HG03354 (cell line): ENCODE data around the gene PSMG3.

ENCODE experiments used
- ATAC-seq: cut with Tn5 transposase; IDR thresholded peaks from one replicate; pipeline ENCODE4 v1.9.1; 2021; ENCODE audit warnings: mild to moderate bottlenecking; ENCODE audit not compliant: unreplicated experiment, poor library complexity, severe bottlenecking

PSMG3 gene

DNA sequence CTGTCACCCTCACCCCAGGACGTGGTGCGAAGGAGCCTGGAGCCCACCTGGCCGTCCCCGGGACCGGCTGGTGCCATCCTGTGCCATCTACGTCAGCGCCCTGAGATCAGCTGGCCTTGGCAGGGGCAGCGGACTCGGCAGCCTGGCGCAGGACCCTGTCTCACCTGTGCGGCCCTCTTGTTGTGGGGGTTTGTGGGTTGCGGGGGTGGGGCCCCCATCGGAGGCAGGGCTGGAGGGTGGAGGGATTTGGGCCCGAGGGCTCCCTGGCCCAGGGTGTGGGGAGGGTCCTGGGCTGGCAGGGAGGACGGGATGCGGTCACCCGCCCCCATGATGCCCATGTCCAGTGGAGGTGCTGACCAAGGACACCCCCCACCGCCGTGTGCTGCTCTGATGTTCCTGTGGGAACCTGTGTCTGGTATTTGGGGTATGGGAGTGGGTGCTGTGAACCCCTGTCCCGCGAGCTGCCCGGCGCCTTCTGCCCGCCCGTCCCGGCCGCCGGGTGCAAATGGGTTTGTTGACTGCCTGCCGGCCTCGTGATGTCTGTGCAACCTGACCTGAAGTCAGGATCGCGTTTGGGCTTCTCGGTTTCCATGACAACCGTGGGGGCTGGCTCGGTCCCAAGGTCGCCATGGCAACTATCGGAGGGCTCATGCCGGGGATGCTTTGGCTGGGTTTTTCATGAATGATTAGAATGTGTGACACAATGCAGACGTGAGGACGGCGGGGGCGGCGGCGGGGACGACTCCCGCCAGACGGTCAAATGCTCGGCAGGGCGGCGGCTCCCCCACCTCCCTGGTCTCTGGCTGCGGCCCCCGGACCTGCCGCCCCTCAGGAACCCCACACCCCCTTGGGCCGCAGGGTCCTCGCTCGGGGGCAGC lies 32.1 kb downstream of the PSMG3 start:
- no peak for ATAC-seq

DNA sequence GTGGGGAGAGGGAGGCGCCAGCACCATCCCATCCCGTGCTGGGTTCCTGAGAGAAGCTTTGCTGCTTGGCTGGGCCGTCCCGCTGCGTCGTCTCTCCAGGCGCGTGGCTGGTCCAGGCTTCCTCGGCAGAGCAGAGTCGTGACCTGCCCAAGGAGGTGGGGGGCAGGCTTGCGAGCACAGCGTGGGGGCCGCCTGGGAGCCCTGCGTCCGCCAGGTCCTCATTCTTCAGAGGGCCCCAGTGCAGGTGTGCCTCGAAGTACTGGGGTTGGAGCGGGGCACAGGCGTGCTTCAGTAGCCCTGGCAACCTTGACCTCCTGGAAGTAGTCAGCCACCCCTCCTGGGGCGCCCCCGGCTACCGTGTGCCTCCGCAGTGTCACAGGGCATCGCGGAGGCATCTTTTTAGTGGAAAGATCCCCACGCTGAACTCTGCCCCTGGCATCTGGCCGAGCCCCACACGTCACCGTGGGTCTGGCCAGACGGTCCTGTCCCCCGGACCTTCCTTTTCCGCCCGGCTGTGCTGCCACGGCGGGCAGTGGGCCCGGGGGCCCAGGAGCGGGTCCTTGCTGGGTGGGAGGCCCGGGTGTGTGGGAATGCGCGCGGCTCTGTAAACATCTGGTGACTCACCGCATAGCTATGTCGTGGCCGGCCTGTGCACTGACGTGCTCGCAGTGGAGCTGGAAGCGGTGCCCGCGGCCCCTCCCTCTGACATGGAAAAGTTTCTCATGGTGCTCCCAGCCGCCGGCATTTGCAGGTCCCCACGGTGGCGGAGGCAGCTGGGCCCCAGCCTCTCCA lies 32.9 kb downstream of the PSMG3 start:
- no peak for ATAC-seq

DNA sequence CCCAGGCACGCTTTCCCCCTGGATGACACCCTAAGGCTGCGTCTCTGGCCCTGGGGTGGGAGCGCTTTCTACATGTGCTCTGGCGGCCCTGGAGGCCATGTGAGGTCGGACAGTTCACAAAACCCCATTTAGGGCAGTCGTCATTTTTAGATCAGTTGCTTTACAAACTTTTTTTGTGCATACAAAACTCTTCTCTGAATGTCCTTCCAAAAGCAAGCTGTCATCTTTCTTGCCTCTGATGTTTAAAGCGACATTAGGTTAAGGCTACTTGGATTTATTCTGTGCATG lies 33.4 kb downstream of the PSMG3 start:
- no peak for ATAC-seq

DNA sequence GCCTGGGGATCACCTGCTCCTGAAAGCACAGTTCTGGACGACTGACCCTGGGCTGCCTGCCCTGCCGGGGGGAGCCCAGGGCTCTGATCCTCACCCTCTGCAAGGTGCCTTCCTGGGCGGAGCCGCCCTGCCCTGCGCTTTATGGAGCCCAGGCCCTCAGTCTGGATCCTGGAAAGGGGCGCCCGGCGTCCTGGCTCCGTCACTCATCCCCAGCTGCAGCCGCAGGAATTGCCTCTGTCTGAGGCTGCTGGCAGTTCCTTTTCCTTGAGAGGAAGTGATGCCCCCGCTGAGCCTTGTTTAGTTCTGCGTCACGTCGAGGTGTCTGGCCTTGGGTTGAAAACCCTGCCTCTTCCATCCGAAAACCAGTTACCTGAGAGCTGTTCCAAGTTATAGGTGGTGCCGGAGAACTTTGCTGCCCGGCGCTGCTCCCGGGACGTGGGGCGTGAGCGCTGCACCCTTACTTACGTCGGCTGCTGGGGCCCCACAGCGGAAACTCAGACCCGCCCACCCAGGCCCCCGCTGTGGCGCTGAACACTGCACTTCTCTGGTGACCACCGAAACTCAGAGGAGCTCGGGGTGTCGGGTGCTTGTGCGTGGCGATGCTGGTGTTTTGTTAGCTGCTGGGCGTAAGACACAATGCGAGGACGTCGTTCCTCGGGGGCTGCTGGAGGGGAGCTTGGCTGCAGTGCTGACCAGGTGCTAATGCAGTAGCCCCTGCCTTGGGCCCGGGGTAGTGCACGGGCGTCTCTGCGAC lies 34.0 kb downstream of the PSMG3 start:
- no peak for ATAC-seq

DNA sequence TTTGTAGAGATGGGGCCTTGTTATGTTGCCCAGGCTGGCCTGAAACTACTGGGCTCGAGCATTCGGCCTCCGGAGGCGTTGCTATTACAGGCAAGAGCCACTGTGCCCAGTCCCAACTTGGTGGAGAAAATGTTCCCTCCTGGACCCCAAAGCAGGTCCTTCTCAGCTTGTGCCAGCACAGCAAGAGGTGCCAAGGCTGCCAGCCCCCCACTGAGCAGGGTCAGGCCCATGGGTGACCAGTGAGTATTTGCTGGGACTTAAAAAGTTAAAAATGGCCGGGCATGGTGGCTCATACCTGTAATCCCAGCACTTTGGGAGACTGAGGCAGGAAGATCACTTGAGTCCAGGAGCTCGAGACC lies 34.8 kb downstream of the PSMG3 start:
- ATAC-seq, result no peak

DNA sequence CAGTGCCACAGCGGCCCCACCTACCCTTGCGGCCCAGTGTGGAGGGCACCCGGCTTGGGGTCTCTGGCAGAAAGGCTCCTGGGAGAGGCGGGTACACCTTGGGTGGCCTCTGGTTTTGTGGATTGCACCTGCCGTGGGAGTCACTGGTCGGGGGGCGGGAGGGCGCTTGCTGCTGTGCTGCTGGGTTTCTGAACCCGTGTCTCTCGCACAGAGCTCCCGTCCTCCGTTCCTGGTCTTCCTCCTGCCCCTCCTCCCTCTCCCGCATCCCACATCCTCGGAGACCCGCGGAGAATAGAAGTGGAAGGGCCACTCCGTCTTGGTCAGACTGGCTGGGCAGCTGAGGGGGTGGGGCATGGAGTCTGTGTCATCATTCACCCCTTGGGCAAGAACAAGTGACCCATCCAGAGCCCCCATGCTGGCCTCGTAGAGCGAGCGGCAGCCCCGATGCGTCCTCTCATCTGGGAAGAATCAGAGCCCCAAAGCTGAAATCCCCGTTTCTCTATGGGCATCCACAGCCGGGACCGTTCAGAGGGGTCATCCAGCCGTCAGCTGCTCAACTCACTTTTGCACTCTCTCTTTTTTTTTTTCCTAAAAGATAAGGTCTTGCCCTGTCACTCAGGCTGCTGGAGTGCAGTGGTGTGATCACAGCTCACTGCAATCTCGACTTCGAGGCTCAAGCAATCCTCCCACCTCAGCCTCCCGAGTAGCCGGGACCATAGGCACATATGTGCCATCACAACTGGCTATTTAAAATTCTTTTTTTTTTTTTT lies 35.3 kb downstream of the PSMG3 start:
- no peak for ATAC-seq

DNA sequence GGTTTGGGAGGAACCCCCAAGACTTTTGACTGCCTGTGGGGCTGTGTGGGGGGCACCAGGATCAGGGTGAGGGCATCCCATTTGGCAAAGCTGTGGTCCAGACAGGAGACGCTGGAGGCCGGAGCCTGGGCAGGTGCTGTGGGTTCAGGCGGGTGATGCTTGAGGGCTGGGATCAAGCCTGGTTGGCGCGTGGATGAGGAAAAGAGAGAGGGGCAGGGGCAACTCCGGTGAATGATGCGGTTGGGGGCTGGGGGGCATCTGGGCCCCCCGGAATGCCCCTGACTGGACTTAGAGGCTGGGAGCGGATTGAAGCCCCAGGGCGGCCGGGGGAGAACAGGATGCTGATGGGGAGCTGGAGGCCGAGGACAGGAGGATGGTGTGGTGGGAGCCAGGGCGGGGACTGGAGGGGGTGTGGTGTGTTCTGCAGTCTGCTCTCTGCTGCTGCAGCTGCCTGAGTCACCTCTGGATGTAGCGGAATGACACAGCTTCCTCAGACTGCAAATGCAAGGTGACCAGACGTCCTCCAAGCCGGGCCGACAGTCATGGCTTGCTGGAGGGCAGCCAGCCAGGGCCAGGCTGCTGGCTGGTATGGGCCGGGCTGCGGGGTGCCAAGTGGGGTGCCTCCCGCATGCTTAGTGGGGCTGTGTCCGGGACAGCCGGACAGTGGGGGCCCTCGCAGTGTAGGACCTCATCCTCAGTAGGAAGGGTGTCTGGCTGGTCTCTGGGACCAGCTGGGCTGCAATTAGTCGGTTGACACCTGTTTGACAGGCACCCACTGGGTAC lies 36.1 kb downstream of the PSMG3 start:
- no peak for ATAC-seq

DNA sequence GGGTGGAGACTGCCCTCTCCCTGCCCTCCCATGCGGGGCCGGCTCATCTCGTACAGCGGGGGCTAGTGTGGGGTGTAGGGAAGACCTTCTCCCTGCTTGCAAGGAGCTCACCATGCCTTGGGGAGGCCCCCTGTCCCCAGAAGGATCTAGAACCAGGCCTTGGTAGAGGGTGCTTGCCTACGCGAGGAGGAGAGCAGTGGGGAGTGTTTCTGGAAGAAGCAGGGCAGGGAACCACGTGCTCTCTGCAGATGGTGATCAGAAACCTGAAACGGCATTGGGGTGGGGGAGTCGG lies 36.6 kb downstream of the PSMG3 start:
- no peak for ATAC-seq

DNA sequence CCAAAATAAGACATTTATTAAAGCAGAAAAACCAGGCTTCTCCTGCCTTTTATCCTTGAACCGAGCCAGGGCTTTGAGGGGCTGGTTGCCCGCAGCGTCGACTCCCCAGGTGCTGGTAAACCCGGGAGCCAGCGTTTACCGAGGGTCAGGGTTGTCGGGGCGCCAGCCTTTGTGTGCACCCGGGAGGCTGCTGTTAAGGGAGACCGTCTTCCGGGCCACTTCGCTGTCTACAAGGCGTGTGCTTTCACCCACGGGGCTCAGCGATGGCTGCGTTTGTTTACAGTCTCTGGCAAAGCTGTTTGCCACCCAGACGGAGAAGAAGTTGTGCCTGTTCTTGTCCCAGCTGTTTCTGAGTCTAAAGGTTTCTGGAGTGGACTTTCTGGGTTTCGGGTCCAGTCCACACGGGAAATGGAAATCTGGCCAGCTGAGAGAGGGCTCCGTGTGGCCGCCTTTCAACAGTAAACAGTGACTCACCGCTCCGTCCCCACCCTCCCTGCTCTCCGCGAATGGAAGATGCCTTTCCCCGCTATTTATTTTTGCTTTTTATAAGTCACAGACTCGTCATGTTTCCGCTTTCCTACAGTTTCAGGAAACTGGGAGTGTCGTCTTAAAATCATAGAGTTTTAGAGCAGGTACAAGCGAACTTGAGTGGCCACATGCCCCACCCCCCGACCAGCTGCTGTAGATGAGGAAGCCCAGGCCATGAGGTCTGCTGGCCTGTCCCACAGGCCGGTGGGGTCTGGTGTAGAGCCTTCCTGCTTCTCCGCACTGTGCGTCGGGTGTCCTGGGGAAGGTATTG lies 37.2 kb downstream of the PSMG3 start:
- no peak for ATAC-seq

DNA sequence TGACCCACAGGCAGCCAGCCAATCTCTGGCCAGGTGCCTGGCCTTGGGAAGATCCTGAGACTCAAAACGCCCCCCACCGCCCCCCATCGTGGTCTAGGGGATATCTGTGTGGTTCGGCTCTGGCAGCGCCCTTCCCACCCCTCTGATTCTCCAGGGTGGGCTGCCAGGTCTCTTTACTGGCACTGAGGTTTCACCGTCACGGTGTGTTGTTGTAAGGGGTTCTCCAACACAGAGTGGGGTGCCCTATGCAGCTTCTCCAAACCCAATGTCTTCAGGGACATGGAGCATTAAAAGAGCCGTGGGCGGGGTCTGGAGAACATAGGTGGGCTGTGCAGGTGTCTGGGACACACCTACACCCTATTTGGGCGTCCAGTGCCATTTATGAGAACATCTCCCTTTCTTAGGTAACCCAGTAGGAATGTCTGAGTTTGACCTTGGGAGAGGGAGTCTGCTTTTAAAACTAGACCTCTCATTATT lies 37.8 kb downstream of the PSMG3 start:
- ATAC-seq, result no peak

DNA sequence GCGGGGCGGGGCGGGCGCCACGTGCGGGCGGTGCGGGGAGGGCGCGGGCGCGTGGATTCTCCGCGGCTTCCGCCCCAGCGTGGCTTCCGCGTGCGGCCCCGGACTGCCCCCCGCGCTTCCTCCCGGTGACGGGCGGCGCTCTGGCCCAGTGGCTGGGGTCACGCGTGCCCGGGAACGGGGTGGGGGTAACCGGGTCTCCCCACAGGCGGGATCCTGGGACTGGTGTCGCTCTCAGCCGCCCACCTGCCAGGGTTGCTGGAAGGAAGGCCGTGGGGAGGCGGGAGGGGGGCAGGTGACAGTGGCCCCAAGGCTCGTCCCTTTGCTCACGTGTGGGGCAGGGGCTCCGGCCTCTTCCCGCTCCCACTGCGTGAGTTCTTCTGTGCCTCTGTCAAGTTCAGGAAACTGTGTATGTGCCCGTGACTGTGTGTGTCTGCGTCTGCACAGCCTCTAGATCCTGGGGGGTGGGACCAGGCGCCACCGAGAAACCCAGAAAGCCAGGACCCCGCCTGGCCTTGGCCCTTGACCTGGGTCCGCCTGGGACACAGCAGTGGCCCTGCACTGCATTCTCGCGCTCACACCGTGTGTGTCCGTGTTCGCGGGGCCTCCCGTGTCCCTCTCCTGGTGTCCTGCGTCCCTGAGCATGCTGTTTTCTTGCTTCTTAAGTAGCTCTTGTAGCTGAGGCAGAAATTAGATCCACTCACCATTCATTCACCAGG lies 38.4 kb downstream of the PSMG3 start:
- ATAC-seq, result no peak

DNA sequence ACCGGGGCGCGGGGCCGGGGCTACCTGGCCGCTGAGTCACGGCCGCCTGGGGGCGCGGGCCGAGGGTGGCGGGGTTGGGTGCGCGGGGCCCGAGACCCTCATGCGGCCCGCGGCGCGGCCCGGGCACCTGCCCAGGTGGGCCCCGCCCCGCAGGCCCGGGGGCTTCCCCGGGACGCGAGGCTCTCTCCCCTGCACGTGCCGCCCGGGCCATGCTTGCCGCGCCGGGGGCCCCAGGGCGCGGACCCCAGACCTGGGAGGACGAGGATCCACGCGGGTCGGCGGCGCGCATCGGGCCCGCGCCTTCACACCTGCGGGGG lies 38.9 kb downstream of the PSMG3 start:
- ATAC-seq, result no peak

DNA sequence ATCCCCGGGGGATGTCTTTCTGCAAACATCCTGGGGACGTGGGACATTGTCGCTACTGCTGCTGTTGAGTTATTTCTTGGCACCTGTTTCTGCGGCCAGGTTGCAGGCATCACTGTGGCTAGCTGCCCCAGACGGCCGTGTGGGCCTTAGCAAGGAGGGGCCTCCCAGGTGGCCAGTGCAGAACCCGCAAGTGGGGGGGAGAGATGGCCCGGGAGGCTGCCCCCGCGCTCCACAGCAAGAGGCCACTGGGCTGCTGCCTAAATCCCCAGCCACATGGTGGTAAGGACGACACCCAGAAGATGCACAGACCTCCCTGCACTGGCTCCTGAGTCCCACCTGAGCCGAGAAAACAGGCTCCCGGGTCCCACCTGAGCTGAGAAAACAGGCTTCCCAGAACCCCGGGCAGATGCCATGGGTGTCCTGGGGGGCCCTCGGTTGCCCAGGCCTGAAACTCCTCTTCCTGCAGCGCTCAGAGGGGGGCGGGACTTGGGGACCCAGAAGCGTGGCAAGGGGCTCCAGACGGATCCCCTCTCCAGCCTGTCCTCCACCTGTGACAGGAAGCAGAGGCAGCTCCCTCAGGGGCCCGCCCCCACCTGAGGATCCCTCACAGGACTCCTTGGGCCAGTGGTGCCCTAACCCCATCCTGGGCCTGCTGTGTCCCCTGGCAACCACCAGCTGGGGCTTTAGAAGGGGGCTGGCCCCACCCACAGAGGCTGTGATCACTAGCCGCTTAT lies 40.3 kb downstream of the PSMG3 start:
- ATAC-seq, result no peak

DNA sequence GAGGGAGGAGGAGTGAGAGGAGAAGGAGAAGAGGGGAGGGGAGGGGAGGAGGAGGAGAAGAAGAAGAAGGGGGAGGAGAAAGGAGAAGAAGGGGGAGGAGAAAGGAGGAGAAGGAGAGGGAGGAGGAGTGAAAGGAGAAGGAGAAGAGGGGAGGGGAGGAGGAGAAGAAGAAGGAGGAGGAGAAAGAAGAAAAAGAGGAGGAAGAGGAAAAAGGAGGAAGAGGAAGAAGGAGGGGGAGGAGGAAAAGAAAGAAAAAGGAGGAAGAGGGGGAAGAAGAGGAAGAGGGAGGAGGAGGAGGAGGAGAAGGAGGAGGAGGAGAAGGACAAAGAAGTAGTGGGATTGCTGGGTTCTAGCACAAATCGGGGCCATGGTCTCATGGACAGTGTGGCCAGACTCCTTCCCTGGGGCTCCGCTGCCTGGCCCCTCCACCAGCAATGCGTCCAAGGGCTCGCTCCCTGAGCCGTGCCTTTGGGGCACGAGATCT lies 43.5 kb downstream of the PSMG3 start:
- ATAC-seq, result no peak

DNA sequence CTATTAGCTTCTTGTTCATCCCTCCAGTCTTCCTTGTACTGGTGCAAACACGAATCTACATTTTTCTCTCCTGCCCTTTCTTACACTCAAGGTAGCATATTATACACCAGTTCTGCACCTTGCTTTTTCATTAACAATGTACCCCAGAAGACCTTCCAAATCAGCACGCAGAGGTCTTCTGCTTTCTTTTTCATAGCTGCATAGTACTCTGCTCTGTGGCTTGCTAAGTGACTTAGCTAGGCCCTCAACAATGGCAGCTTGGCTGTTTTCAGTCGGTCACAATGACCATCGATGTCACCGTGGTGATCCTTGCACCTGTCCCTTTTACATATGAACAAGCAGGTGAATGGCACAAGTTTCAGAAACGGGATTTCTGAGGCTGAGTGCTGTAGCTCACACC lies 44.4 kb downstream of the PSMG3 start:
- ATAC-seq, result no peak

DNA sequence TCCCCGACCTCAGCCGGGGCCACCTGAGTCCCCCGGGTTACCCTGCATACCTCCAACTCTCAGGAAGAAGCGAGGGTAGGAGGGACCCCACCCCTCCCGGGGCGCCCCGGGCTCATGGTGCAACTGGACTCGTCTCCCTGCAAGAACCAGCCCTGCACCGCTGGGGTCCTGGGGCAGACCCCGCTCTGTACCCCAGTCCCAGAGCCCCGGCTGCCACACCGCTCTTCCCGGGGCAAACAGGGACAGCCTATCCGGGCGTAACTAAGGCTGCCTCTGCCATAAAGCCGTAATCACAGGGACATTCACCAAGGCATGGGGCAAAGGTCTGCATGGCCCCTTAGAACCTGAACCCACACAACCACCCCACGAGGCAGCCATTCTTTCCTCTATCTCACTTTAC lies 46.0 kb downstream of the PSMG3 start:
- ATAC-seq, result no peak

DNA sequence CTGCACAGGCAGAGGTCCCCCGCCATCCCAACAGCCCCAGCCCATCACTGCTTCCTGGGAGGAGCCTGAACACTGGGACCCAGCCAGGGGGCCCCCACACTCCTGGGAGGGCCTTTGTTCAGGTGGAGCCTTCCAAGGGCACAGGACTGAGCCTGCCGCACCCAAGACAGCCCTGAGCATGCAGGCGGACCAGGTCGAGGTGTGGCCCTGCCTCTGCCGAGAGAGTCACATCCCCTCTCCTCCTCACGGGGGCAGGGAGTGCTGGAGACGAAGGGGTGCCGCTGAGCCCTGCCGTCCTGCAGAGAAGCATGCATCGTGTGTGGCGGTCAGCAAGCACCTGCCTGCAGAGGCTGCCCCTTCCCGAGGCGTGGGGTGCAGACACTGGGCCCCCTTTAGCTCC lies 46.6 kb downstream of the PSMG3 start:
- ATAC-seq, result no peak
